ENCODE results near the gene EDC4. TPM values are rescaled to one million over a fixed set of nuclear protein-coding genes. Genes with fewer than 3 reads are reported as not detected.

Gene EDC4
- polyA plus RNA-seq, 2 of the 4 experiments (the other 2 are of a cell fraction), result 21.0 to 54.9 TPM

DNA sequence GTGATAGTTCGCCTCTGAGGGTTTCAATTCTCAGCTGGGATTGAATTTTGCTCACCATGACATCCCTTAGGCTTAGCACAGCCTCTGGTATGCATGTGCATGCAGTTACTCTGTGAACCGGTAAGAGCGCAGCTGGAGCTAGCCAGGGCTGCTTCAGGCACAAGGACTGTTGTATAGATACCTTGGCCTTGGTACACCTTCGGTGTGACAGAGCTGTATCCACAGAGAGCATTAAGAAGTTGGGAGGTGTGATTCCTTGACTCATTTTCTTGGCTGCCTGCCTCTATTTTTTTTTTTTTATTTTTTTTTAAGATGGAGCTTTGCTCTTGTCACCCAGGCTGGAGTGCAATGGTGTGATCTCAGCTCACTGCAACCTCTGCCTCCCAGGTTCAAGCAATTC lies 28.4 kb upstream of the EDC4 start:
- Histone ChIP-seq H3K27ac (no peak overlapping the region), H3K4me2 (peak overlapping the region; percentile 87), H3K4me1 (peaks cover 40% of the 10 kb centered on the region), H3K4me3 (no peak overlapping the region), H3K9me3 (no peaks in the 10 kb centered on the region)
- no peak for FAIRE-seq
- POLR2A ChIA-PET, result no interaction called here
- TF ChIP-seq, protein P1, sequence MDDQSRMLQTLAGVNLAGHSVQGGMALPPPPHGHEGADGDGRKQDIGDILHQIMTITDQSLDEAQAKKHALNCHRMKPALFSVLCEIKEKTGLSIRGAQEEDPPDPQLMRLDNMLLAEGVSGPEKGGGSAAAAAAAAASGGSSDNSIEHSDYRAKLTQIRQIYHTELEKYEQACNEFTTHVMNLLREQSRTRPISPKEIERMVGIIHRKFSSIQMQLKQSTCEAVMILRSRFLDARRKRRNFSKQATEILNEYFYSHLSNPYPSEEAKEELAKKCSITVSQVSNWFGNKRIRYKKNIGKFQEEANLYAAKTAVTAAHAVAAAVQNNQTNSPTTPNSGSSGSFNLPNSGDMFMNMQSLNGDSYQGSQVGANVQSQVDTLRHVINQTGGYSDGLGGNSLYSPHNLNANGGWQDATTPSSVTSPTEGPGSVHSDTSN (IDR thresholded peaks at IDR 0.05), result no peak
- no peak for TF ChIP-seq RNF2 (IDR thresholded peaks at IDR 0.05; ENCODE audit: borderline replicate concordance, low read depth)
- TF ChIP-seq, protein P2, sequence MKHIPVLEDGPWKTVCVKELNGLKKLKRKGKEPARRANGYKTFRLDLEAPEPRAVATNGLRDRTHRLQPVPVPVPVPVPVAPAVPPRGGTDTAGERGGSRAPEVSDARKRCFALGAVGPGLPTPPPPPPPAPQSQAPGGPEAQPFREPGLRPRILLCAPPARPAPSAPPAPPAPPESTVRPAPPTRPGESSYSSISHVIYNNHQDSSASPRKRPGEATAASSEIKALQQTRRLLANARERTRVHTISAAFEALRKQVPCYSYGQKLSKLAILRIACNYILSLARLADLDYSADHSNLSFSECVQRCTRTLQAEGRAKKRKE (CRISPR knock-in tag; IDR thresholded peaks at IDR 0.05; ENCODE audit: low read depth), result no peak
- TF ChIP-seq SREBF2 (IDR thresholded peaks at IDR 0.05), result no peak
- no peak for TF ChIP-seq MYC (IDR thresholded peaks at IDR 0.05; ENCODE audit: borderline replicate concordance, low read length)
- TF ChIP-seq POLR2A (IDR thresholded peaks at IDR 0.05; ENCODE audit: low read length), result no peak
- no peak for TF ChIP-seq RCOR1 (IDR thresholded peaks at IDR 0.05; ENCODE audit: low read depth, low read length)
- TF ChIP-seq FOSB (CRISPR knock-in tag; IDR thresholded peaks at IDR 0.05), result no peak
- no peak for TF ChIP-seq CHD2 (IDR thresholded peaks at IDR 0.05; ENCODE audit: low read length, partially characterized antibody)
- TF ChIP-seq, protein P3, sequence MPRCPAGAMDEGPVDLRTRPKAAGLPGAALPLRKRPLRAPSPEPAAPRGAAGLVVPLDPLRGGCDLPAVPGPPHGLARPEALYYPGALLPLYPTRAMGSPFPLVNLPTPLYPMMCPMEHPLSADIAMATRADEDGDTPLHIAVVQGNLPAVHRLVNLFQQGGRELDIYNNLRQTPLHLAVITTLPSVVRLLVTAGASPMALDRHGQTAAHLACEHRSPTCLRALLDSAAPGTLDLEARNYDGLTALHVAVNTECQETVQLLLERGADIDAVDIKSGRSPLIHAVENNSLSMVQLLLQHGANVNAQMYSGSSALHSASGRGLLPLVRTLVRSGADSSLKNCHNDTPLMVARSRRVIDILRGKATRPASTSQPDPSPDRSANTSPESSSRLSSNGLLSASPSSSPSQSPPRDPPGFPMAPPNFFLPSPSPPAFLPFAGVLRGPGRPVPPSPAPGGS (IDR thresholded peaks at IDR 0.05), result no peak
- TF ChIP-seq HOXA7 (CRISPR knock-in tag; IDR thresholded peaks at IDR 0.05), result no peak
- TF ChIP-seq ZC3H11A (IDR thresholded peaks at IDR 0.05), result no peak
- no peak for TF ChIP-seq SMC3 (IDR thresholded peaks at IDR 0.05)
- no peak for TF ChIP-seq GATA3 (IDR thresholded peaks at IDR 0.05; ENCODE audit: borderline replicate concordance)
- no peak for TF ChIP-seq CBX2 (IDR thresholded peaks at IDR 0.05; ENCODE audit: borderline replicate concordance, low read depth)
- CTCF ChIA-PET, result interaction anchor here (1.1 to 4.1 kb wide), 4 partner anchors 23 to 84 kb away, joined by 3 to 38 read pairs (median 4); no protein-coding TSS in a partner anchor
- no peak for ATAC-seq
- WGBS (ENCODE audit: missing lambda C conversion rate), result 90% methylated on average over 4 of the region's 4 CpGs
- no peak for DNase-seq (ENCODE audit: low read depth in 1 of 2, low spot score in 1 of 2)

DNA sequence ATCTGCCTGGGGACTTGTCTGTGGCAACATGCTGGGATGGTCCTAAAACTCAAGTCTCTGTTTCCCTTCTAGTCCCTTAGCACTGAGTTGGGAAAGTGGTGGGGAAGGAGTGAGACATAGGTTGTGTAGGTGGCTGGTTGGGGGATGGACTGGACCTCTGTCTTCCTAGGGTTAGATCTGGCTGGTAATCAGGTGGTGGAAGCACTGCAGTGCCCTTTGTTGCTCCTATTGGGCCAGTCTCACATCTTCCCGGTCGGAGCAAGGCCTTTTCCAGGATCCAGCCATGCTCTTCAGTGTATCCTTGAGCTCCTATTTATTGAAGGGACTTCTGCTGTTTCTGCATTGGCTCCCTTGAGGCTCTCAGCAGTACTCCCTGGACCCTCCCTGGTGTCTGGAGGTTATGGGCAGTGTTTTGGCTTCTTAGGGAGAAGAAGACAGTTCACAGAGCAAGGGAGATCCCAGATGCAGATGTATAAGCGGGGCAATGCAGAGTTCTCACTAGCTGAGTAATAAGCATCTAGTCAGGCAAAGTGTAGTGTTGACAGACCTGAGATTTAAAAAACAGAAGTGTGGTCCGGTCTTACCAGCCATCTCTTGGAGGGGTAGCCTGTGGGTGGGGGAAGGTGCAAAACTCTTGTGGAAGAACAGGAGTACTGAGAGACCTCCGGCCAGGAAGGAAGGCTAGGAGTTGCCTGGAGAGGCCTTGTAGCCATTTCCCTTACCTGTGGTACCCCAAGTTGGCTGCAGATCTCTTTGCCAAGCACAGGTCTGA lies 27.4 kb upstream of the EDC4 start:
- no peak for ATAC-seq
- WGBS (ENCODE audit: missing lambda C conversion rate), result 87% methylated on average over 5 of the region's 5 CpGs
- Histone ChIP-seq H3K4me1 (peaks cover 40% of the 10 kb centered on the region), H3K4me2 (peak overlapping the region; percentile 87), H3K27ac (peak overlapping the region; percentile 89 to 98), H3K4me3 (peak overlapping the region; percentile 93), H3K9me3 (no peaks in the 10 kb centered on the region)
- DNase-seq (ENCODE audit: low read depth in 1 of 2, low spot score in 1 of 2), result no peak
- FAIRE-seq, result no peak
- ChIA-PET CTCF (interaction anchor here (1.1 to 4.1 kb wide), 4 partner anchors 22 to 64 kb away, joined by 3 to 38 read pairs (median 4); no protein-coding TSS in a partner anchor), POLR2A (interaction anchor here (0.7 to 0.9 kb wide), 4 partner anchors 12 to 39 kb away, joined by 4 to 7 read pairs (median 4); partner anchors contain the start of genes RANBP10 and TSNAXIP1)
- TF ChIP-seq RFX5 (IDR thresholded peaks at IDR 0.05) (no peak), KDM5A (IDR thresholded peaks at IDR 0.05) (no peak), RNF2 (IDR thresholded peaks at IDR 0.05; ENCODE audit: borderline replicate concordance, low read depth) (no peak), EP300 (IDR thresholded peaks at IDR 0.05) (no peak), ZFP36 (IDR thresholded peaks at IDR 0.05; ENCODE audit: borderline replicate concordance, partially characterized antibody) (no peak), PHF8 (IDR thresholded peaks at IDR 0.05; ENCODE audit: borderline replicate concordance, low read depth) (no peak), TP53 (CRISPR knock-in tag; IDR thresholded peaks at IDR 0.05) (no peak)
- TF ChIP-seq, protein P4, sequence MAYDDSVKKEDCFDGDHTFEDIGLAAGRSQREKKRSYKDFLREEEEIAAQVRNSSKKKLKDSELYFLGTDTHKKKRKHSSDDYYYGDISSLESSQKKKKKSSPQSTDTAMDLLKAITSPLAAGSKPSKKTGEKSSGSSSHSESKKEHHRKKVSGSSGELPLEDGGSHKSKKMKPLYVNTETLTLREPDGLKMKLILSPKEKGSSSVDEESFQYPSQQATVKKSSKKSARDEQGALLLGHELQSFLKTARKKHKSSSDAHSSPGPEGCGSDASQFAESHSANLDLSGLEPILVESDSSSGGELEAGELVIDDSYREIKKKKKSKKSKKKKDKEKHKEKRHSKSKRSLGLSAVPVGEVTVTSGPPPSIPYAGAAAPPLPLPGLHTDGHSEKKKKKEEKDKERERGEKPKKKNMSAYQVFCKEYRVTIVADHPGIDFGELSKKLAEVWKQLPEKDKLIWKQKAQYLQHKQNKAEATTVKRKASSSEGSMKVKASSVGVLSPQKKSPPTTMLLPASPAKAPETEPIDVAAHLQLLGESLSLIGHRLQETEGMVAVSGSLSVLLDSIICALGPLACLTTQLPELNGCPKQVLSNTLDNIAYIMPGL (CRISPR knock-in tag; IDR thresholded peaks at IDR 0.05; ENCODE audit: borderline replicate concordance), result no peak
- TF ChIP-seq, protein P2 (CRISPR knock-in tag; IDR thresholded peaks at IDR 0.05; ENCODE audit: low read depth), result no peak
- TF ChIP-seq, protein P5, sequence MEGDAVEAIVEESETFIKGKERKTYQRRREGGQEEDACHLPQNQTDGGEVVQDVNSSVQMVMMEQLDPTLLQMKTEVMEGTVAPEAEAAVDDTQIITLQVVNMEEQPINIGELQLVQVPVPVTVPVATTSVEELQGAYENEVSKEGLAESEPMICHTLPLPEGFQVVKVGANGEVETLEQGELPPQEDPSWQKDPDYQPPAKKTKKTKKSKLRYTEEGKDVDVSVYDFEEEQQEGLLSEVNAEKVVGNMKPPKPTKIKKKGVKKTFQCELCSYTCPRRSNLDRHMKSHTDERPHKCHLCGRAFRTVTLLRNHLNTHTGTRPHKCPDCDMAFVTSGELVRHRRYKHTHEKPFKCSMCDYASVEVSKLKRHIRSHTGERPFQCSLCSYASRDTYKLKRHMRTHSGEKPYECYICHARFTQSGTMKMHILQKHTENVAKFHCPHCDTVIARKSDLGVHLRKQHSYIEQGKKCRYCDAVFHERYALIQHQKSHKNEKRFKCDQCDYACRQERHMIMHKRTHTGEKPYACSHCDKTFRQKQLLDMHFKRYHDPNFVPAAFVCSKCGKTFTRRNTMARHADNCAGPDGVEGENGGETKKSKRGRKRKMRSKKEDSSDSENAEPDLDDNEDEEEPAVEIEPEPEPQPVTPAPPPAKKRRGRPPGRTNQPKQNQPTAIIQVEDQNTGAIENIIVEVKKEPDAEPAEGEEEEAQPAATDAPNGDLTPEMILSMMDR (IDR thresholded peaks at IDR 0.05), result no peak
- TF ChIP-seq, protein P6, sequence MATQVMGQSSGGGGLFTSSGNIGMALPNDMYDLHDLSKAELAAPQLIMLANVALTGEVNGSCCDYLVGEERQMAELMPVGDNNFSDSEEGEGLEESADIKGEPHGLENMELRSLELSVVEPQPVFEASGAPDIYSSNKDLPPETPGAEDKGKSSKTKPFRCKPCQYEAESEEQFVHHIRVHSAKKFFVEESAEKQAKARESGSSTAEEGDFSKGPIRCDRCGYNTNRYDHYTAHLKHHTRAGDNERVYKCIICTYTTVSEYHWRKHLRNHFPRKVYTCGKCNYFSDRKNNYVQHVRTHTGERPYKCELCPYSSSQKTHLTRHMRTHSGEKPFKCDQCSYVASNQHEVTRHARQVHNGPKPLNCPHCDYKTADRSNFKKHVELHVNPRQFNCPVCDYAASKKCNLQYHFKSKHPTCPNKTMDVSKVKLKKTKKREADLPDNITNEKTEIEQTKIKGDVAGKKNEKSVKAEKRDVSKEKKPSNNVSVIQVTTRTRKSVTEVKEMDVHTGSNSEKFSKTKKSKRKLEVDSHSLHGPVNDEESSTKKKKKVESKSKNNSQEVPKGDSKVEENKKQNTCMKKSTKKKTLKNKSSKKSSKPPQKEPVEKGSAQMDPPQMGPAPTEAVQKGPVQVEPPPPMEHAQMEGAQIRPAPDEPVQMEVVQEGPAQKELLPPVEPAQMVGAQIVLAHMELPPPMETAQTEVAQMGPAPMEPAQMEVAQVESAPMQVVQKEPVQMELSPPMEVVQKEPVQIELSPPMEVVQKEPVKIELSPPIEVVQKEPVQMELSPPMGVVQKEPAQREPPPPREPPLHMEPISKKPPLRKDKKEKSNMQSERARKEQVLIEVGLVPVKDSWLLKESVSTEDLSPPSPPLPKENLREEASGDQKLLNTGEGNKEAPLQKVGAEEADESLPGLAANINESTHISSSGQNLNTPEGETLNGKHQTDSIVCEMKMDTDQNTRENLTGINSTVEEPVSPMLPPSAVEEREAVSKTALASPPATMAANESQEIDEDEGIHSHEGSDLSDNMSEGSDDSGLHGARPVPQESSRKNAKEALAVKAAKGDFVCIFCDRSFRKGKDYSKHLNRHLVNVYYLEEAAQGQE (IDR thresholded peaks at IDR 0.05), result no peak

Data from A549 (cell line).